GM19455 (cell line): ENCODE results near the gene PLA2G5.
"Not testable (repeated sequence)": the region's sequence is repeated elsewhere in the genome, so short reads cannot be mapped to it uniquely, and the experiment has no call there.

Source experiments
- ATAC-seq: cut with Tn5 transposase; IDR thresholded peaks from one replicate; pipeline ENCODE4 v1.9.1; 2021; ENCODE audit not compliant: unreplicated experiment

PLA2G5 gene, protein sequence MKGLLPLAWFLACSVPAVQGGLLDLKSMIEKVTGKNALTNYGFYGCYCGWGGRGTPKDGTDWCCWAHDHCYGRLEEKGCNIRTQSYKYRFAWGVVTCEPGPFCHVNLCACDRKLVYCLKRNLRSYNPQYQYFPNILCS

DNA sequence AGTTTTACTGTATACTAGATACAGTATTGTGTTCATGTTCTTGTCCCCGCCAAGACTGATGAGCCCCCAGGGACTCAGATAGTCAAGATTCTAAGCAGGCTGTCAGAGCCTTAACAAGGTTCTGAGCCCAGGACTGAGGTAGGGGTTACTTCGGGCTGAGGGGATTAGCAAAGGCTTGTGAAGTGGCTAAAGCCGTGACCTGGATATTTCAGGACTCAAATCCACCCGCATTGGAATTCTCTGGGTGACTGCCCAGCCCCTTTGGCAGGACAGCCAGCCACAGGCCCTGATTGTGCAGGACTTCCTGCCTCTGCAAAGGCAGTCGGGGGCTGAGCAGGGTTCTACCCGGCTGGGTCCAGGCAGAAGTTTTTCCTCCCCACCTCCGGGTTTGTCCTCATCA lies at the start of gene PLA2G5:
TSS of gene PLA2G5 (plus strand) at position 321 of the 400 bp plus-strand sequence. CDS start 14,637 bp downstream, outside the sequence.
- ATAC-seq, result no peak

DNA sequence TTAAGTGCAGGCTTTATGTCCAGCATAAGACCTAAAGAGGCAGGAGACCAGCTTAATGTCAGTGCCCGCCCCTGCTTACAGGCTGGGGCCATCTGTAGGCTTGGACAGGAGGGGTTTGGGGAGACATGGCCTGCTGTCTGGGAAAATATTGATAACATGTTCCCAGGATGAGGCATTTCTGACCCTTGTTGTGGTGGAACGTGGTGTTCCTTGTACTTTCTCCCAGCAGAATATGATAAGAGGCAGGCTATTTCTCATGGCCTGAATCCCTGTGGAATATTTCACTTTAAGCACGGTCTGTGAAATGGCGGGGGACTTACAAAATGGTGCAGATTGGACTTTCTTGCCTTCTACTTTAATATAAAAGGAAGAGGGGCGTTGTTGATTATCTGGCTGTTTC lies 41.9 kb upstream of the PLA2G5 start:
- ATAC-seq, result no peak

GRCh38 chr1:20028726-20029125 lies 41.3 kb upstream of the PLA2G5 start:
- ATAC-seq, result no peak

DNA sequence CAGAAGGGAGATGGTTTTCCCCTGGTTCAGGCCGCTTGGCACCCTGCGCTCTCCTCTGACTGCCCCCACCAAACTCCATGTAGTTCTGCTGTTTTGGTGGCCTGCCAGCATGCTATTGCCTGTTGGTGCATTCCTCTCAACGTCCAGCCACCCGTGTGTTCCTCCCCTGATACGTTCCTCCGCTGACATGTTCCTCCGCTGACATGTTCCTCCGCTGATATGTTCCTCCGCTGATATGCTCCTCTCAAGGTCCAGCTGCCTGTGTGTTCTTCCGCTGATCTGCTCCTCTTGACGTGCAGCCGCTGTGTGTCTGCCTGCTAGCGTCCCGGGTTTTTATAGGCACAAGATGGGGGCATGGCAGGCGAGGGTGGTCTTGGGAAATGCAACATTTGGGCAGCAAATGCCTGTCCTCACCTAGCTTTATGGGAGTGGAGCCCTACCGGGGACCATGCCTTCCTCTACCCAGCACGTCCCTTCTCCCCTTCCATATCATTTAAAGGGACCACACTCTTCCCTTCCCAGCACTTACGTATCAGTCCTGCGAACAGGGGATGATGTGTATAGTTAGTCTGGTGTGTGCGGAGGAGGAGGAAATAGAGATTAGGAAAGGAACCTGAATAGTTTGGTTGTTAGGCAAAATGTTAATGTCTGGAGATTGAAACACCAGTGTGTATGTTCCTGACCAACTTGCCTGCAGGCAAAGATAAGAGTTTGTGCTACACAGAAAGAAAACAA lies 40.6 kb upstream of the PLA2G5 start:
- ATAC-seq, result no peak

GRCh38 chr1:20030436-20031151 lies 39.4 kb upstream of the PLA2G5 start:
- ATAC-seq, result not testable (repeated sequence)

- ATAC-seq, result no peak
These were observed 38.8 kb upstream of the PLA2G5 start for GRCh38 chr1:20031161-20031560.

- ATAC-seq, result no peak
These were observed 38.2 kb upstream of the PLA2G5 start for GRCh38 chr1:20031836-20032235.

DNA sequence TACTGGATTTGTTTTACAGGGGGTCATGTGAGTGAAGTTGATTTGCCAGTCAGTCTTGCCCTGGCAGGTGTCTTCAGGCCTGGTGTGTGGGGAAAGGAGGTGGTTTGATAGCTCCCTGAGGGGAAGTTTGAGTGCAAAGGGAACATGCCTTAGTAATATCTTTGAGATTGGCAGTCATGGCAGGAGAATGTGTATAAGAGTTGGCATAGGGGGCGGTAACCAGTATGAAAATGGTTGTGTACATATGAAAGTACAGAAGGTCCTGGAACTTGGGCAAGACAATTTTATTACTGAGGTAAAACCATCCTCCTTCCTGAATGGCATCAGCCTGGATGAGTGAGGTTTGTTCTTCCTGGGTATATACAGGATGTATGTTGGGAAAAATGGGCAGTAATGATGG lies 37.6 kb upstream of the PLA2G5 start:
- no peak for ATAC-seq

- ATAC-seq, result no peak
These were observed 36.6 kb upstream of the PLA2G5 start for GRCh38 chr1:20033420-20033819.

DNA sequence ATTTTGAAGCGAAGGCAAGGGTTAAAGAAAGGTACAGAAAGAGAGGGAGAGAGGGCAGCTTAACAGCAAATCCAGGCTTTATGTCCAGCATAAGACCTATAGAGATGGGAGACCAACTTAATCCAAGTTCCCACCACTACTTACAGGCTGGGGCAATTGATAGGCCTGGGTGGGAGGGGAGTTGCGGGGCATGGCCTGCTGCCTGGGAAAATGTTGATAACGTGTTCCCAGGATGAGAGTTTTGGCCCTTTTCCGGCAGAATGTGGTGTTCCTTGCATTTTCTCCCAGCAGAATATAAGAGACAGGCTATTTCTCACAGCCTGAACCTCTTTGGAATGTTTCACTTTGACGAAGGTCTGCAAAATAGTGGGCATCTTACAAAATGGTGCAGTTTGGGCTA lies 34.9 kb upstream of the PLA2G5 start:
- no peak for ATAC-seq

DNA sequence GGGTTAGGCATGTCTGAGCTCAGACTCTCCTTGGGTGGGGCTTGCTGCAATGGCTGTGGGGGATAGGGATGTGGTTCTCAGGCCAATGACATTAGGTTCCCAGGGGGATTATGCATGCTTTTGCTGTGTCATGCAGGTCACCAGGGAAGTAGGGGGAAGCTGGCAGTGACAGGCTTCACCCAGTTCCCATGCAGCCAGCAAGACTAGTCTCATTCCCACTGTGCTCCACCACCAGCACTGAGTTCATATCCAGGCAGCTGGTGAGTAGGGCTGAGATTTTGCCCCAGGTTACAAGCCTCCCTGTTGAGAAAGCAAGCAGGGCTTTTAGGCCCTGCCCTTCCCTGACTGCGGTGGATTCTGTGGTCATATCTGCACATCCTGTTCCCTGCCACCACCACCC lies 32.1 kb upstream of the PLA2G5 start:
- no peak for ATAC-seq

- no peak for ATAC-seq
These were observed 22.9 kb upstream of the PLA2G5 start for GRCh38 chr1:20047096-20047495.

DNA sequence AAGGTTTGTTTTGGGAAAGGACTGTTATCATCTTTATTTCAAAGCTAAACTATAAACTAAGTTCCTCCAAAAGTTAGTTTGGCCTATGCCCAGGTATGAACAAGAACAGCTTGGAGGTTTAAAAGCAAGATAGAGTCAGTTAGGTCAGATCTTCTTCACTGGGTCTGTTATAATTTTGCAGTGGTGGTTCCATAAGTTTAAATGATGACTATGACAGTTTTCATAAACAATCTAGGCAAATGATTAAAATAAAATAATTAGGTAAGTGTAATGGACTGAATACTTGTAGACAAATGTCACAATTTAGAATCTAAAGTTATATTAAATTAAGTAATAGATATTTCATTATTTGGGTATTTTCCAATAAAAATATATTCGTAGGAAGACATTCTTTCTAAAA lies 21.4 kb upstream of the PLA2G5 start:
- no peak for ATAC-seq

DNA sequence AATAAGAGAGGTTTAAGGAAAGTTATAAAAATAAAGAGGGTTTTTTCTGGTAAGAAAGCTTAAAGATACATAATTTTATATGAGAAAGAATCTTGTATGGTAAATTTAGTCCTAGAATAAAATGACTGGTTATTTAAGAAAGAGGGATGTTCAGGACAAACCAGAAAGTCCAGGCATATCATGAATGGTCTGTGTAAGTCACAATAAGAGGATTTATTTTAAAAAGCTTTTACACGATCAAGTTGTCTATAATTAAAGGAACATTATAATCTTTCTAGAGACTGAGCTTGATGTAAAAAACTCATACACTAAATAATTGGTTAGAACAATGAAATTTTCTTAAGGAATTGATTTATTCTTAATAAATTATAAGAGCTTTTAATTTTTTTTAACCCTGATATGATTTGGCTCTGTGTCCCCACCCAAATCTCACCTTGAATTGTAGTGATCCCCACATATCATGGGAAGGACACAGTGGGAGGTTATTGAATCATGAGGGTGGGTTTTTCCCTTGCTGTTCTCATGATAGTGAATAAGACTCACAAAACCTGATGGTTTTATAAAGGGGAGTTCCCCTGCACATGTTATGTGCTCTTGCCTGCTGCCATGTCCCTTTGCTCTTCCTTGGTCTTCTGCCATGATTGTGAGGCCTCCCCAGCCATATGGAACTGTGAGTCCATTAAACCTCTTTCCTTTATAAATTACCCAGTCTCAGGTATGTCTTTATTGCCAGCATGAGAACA lies 20.8 kb upstream of the PLA2G5 start:
- ATAC-seq, result not testable (repeated sequence)

GRCh38 chr1:20051218-20051829 lies 18.7 kb upstream of the PLA2G5 start:
- no peak for ATAC-seq

DNA sequence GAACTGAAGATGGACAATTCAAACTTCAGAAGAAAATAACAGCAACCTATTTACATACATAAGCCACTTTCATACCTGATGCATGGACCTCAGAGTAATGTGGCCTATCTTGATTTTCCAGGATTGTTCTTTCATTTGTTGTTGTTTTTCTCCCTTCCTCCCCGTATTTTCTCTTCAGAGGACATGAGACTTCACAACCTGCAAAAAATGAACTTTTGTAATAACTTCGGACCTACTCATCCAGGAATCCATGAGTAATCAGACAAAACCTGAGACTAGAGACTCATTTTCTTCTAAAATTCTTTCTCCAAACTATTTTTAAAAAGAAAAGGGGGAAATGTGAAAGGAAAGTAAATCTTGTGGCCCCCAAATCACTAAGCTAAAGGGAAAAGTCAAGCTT lies 17.6 kb upstream of the PLA2G5 start:
- no peak for ATAC-seq

DNA sequence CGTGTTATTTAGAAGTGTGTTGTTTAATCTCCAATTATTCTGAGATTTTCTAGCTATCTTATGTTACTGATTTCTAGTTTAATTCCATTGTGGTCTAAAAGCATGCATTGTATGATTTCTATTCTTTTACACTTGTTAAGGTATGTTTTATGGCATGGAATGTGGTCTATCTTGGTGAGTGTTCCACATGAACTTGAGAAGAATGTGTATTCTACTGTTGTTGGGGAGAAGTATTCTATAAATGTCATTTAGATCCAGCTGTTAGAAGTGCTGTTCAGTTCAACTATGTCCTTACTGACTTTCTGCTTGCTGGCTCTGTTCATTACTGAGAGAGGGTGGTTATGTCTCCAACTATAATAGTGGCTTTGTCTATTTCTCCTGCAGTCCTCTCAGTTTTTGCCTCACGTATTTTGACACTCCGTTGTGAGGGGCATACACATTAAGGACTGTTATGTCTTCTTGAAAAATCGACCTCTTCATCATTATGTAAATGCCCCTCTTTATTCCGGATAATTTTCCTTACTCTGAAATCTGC lies 12.0 kb upstream of the PLA2G5 start:
- no peak for ATAC-seq

- ATAC-seq, result no peak
These were observed 11.5 kb upstream of the PLA2G5 start for GRCh38 chr1:20058531-20058930.

DNA sequence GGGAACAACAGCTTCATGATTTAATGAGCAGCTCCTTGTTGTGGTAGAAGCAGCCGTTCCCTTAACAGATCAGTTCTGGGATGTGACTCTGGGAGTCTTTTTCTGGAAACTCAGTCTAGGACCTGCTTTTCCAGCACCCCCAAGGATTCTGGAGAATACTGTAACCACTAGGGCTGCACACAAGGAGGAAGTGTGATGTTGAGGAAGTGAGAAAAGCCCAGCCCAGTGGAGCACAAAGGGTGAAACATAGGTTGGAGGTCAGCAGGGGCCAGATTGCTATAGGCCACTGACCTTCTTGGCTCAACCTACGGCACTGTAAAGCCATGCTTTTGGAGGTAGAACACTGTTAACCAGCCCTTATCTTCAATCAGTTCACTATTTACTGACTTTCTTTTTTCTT lies 10.1 kb upstream of the PLA2G5 start:
- ATAC-seq, result no peak

GRCh38 chr1:20060791-20061190 lies 9.2 kb upstream of the PLA2G5 start:
- not testable (repeated sequence) for ATAC-seq

DNA sequence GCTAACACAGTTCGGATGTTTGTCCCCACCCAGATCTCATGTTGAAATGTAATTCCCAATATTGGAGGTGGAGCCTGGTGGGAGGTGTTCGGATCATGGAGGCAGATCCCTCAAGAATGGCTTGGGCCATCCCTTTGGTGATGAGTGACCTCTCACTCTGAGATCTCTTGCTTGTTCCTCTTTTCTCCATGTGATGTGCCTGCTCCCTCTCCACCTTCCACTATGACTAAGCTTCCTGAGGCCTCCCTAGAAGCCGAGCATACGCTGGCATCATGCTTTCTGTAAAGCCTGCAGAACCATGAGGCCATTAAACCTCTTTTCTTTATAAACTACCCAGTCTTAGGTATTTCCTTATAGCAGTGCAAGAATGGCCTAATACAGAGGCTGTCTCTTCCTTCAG lies 8.1 kb upstream of the PLA2G5 start:
- ATAC-seq, result no peak
